ENCODE data around the gene DMD.
A peak's percentile ranks its signal among the peaks of the same experiment; 100 is the strongest.

The DMD gene

DNA sequence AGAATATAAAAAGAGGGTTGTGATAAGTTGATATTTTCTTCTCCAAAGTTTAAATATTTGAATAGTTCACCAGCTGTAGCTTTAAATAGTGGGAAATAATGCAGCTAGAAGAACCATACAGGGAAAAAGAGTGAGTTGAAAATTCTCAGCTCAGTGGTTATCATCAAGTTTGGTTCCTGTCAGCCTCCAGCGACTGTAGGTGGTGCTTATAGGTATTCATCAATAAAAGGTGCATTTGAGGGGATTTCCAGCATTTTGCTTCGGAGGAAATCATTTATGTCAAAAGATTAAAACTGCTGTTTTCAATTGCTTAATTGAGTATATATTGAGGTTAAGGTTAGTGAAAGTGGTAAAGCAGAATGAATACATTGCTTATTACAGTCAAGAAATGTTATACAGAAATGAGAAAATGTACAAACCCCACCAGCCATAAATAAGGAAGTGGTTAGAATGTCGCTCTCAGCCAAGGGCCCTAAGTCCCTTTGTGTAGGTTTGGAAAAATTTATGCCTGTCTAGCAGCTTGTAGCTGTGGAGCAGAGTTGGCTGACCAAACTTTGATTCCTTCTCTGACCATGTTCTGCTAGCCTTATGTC is 1606.6 kb downstream of the DMD start:
- in situ Hi-C loops (cut with HindIII; ENCODE audit: low sequenced_read_pairs), result no loop called here
- H3K4me3 ChIP-seq (ENCODE audit: low read depth, low read length), result no peak overlapping the region
- TF ChIP-seq, protein P1, sequence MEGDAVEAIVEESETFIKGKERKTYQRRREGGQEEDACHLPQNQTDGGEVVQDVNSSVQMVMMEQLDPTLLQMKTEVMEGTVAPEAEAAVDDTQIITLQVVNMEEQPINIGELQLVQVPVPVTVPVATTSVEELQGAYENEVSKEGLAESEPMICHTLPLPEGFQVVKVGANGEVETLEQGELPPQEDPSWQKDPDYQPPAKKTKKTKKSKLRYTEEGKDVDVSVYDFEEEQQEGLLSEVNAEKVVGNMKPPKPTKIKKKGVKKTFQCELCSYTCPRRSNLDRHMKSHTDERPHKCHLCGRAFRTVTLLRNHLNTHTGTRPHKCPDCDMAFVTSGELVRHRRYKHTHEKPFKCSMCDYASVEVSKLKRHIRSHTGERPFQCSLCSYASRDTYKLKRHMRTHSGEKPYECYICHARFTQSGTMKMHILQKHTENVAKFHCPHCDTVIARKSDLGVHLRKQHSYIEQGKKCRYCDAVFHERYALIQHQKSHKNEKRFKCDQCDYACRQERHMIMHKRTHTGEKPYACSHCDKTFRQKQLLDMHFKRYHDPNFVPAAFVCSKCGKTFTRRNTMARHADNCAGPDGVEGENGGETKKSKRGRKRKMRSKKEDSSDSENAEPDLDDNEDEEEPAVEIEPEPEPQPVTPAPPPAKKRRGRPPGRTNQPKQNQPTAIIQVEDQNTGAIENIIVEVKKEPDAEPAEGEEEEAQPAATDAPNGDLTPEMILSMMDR (IDR thresholded peaks at IDR 0.05; ENCODE audit: low read depth, low read length), result no peak
- DNase-seq (ENCODE audit: low read depth, low spot score), result no peak

DNA sequence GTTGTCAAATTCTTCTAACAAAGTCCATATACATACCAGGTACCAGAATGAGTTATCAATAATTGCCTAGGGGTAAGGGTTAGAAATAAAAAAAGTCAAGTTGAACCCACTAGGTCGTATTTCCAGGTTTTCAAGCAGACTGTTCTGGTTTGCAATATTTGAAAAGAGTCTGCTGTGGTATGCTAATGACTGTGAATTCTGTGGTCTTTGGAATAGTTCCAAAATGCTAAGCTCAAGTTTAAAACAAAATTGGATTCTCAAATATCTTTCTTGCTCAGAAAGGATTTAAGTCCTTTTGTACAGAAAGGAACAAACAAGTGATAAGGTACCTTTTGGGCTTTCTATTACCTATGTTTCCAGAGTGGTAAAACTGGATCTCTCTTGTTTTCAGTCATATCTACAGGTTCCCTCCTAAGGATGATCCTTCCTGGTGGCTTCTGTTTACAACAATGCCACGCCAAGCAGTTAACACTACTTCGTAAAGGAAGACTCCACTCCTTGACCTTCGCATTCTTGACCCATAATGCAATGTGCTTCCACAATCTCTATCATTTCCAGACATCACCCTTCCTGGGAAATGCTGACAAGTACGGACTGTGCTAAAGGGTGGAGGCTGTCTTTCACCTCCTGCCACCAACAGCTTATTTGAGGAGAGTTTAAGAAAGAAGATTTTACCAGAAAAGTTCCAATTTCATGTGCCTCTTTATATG is 1607.8 kb downstream of the DMD start:
- in situ Hi-C loops (cut with HindIII; ENCODE audit: low sequenced_read_pairs), result no loop called here
- TF ChIP-seq, protein P1 (IDR thresholded peaks at IDR 0.05; ENCODE audit: low read depth, low read length), result no peak
- H3K4me3 ChIP-seq (ENCODE audit: low read depth, low read length), result no peak overlapping the region
- DNase-seq (ENCODE audit: low read depth, low spot score), result peak; percentile 53

- in situ Hi-C loops (cut with HindIII; ENCODE audit: low sequenced_read_pairs), result no loop called here
- TF ChIP-seq, protein P1 (IDR thresholded peaks at IDR 0.05; ENCODE audit: low read depth, low read length), result no peak
- H3K4me3 ChIP-seq (ENCODE audit: low read depth, low read length), result no peak overlapping the region
- no peak for DNase-seq (ENCODE audit: low read depth, low spot score)
Measured at GRCh38 chrX:31600823-31601222, 1610.5 kb downstream of the DMD start.

- in situ Hi-C loops (cut with HindIII; ENCODE audit: low sequenced_read_pairs), result no loop called here
Measured at GRCh38 chrX:31593353-31593752, 1618.0 kb downstream of the DMD start.

GRCh38 chrX:31591355-31591754 is 1620.0 kb downstream of the DMD start:
- DNase-seq (ENCODE audit: low read depth, low spot score), result no peak
- in situ Hi-C loops (cut with HindIII; ENCODE audit: low sequenced_read_pairs), result no loop called here
- no peak overlapping the region for H3K4me3 ChIP-seq (ENCODE audit: low read depth, low read length)
- TF ChIP-seq, protein P1 (IDR thresholded peaks at IDR 0.05; ENCODE audit: low read depth, low read length), result no peak

More at GRCh38 chrX:31593353-31593752, 1618.0 kb downstream of the DMD start:
- no peak for DNase-seq (ENCODE audit: low read depth, low spot score)
- H3K4me3 ChIP-seq (ENCODE audit: low read depth, low read length), result no peak overlapping the region
- TF ChIP-seq, protein P1 (IDR thresholded peaks at IDR 0.05; ENCODE audit: low read depth, low read length), result no peak

GRCh38 chrX:31590581-31591114 is 1620.7 kb downstream of the DMD start:
- peak; percentile 71 for DNase-seq (ENCODE audit: low read depth, low spot score)
- in situ Hi-C loops (cut with HindIII; ENCODE audit: low sequenced_read_pairs), result no loop called here
- TF ChIP-seq, protein P1 (IDR thresholded peaks at IDR 0.05; ENCODE audit: low read depth, low read length), result no peak
- H3K4me3 ChIP-seq (ENCODE audit: low read depth, low read length), result no peak overlapping the region

Measured in astrocyte of the spinal cord (primary cell).